NCI-H1048 (cell line): ENCODE results near the gene ITPR3.
A peak's percentile ranks its signal among the peaks of the same experiment; 100 is the strongest.

Experiments used
- DNase-seq: peaks from one replicate; lab custom pipeline; 2025; lab: John Stamatoyannopoulos, UW

The ITPR3 gene

DNA sequence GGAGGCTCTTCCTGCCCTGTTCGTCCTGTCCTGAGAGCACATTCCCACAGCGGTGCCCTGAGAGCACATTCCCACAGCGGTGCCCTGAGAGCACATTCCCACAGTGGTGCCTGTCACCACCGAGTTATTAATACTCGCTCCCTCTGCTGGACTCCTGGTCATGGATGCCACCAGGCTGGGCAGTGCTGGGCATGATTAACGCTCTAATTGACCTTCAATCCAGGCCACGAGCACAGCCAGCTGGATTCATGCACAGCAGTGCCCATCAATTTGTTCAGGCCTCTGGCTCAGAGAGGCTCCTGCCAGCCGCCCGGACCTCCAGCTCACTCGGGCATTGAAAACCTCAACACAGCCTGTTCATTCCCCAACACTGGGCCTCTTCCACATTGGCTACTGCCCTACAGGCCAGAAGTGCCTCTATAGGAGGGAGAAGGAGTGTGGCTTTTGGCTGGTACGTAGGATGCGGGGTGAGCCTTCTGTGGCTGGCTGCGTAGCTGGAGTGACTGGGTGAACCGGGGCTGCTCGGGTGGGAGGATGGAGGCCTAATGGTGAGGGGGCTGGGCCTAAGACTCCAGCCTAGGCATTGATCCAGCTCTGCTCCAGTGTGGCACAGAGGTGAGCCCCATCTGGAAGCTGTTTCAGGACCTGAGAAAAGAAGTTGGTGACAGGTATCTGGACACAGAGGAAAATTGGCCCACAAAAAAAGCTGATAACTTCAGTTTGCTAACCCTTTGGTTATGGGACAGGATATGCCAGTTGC, 116.3 kb downstream of the ITPR3 start:
- DNase-seq, result no peak

DNA sequence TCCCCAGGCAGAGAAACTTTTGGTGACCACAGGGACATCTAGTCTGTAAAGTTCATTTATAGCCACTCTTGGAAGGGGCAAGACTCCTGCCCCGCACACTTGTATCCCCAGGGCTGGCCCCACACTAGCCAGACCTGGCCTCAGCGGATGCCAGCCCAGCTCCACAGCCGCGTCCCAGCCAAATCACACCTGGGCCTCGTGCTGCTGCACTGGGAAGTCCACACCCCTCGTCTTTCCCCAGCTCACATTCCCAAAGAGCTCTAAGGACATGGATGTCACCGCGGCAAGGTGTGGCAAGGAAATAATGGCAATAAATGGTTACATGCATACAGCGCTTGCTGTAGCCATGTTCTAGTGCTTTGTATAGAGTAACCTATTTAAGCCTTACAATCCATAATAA, 117.0 kb downstream of the ITPR3 start:
- no peak for DNase-seq

DNA sequence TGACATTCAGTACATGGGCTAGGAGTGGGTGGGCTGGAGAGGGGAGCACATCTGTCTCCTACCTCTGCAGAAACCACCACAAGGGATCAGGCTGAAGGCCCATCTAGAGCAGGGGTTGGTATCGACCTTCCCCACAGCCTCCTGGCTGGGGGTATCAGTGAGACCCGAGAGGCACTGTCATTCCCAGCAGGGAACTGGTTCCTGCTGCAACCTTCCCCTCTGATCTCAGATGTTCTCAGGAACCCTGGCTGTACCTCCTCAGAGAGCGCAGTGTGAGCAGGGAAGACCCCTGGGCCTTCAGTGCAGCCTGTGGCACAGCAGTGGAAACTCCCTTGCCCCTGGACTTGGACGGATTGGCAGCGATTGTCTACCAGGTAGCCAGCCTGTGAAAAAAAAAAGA, 117.8 kb downstream of the ITPR3 start:
- no peak for DNase-seq

- DNase-seq, result no peak
Observed at GRCh38 chr6:33739571-33739970, 118.4 kb downstream of the ITPR3 start.

DNA sequence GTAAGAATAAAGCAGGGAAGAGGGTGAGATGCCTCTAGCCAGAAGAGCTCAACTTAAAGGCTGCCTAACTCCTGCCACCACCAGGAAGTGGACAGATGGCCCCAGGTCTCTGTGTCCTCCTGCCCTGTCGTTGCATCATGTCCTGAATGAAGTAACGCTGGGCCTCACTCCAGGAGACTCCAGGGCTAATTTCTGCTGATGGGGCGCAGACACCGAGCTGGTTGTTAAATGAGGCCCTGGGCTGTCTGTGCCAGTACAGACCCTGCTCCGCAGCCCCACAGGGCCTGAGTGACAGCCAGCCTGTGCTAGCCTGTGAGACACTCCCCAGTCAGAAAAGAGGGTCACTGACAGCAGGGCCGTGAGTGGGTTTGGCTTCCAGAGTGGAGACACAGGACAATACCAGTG, 119.1 kb downstream of the ITPR3 start:
- DNase-seq, result no peak

DNA sequence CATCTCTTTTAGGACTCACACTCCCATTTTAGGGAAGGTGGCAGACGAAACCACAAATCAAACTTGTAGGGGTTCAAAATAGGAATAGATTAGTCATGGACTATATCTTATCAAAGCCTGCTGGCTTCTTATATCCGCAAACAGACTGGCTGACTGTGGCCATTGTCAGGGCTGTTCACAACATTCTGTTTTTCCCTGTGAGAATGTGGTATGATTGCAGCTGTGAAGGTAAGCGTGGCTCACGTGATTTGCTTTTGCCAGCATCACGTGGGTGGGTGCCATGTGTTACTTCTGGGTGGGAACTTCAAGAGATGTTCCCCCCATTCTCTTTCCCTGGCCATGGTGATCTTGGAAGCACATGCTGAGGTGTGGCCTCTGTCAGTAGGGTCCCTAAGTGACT, 119.7 kb downstream of the ITPR3 start:
- no peak for DNase-seq

GRCh38 chr6:33742092-33742491, 121.0 kb downstream of the ITPR3 start:
- no peak for DNase-seq

DNA sequence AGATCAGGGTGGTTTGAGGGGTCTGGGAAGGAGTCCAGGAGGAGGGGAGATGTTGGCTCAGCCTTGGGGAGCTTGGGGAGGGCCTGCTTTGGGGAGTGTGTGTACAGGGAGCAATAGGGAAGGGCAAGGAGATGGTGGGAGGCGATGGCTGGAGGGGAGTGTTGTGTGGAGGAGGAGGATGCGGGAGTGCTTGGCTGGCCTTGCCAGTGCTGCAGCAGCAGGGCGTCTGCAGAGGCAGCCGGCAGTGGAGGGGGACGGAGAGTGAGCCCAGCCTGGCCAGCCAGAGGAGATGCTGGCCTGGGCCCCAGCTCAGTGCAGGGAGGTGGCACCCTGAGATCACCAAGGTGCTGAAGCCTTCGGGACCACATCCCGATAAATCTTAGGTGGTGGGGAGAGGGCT, 121.7 kb downstream of the ITPR3 start:
- no peak for DNase-seq

DNA sequence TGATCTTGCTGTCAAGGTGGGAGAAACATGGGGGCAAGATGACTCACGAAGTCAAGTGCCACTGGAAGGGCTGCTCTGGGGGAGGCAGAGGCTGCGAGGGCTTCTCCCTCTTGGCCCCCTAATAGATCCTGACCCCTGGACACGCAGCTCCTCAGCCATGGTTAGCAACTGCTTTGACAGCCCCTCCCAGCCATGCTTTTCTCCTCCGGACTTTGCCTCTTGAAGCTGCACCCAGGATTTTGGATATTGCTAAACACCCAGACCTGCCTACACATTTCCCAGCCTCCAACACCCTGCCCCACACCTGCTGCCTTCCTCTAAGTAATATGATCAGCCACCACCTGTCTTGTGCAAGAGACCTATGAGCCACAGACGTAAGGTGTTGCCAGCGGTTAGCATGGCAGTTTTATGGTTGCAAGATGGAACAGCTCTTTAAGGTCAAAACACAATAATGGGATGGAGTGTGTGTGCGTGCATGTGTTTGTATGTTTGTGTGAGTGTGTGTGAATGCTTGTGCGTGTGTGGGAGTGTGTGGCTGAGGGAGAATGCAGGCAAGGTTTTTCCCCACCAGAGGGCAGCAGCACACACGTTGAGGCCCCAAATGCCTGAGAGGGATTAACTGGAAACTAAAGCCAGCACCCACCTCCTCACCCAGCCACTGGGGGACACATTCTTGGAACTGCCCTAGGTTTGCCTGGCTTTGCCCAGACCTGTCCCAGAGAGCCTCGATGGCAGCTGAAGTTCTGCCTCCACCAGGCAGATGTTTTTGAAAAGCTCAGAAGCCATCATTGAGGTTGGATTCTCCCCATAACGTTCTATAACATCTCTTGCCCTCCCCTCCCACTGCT, 123.1 kb downstream of the ITPR3 start:
- DNase-seq, result peak; percentile 39

- no peak for DNase-seq
Observed at GRCh38 chr6:33744895-33745546, 123.9 kb downstream of the ITPR3 start.

DNA sequence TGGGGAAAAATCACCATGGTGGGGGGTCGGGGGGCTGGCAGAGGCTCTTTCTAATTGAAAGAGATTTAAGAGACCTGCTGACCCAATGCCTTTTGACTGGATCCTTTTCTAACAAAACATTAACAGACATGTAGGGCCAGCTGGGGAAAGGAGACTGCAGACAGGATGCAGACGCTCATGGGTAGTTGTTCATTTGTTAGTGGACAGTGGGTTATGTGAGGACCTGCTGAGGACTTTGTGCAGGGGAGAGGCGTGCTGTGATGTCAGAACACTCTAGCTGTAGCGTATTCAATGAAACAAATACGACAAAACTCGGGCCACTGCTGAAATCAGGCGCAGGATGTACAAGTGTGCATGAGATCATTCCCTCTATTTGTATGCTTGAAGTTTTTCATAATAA, 124.4 kb downstream of the ITPR3 start:
- DNase-seq, result no peak
